Epithelial cell of prostate (primary cell): ENCODE data around the gene SRM.
"Not testable (repeated sequence)": the region's sequence is repeated elsewhere in the genome, so short reads cannot be mapped to it uniquely, and the experiment has no call there.

Experiments used
- DNase-seq: peaks from one replicate; pipeline ENCODE4 v3.0.0-alpha.2; 2011; ENCODE audit warnings: low read depth, low spot score
- H3K27ac ChIP-seq: fragments of 450-650 bp; 2 replicates; pipeline ENCODE4 v1.5.1; 2017; ENCODE audit warnings: mild to moderate bottlenecking

Gene SRM

DNA sequence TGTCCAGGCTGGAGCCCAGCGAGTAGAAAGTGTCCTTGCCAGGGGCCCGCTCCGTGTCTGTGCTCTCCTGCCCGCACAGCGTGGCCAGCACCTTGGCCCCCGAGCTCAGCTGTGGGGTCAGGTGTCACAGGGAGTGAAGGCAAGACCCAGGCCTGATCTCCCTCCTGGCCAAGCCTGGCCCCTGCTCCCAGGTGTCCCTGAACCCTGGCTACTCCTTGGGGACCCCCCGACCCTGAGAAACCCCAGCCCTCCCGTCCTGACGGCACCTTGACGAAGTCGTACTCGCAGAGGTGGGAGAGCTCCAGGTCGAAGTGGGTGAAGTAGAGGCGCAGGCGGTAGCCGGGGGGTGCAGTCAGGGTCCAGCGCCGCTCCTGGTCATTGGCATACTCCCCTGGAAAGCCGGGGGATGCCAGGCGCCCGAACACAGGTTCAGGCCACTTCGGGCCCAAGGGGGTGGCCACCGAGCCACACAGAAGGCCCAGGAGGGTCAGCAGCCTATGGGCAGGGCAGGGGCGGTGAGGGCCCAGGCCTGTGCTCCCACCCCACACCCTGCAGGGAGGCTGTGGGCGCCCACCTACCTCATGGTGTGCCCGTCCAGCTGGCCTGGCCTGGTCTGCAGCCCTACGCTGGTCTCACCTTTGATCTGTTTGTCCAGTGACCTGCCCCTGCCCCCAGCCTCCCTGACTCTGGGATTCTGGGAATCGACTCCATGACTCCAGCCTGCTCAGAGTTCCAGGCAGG is 13.0 kb downstream of the SRM start, which contains the start of gene MASP2:
MASP2 (minus strand) TSS at position 615 of the 741 bp plus-strand sequence; CDS start at position 583, 32 bp downstream.
- no peak for DNase-seq
- H3K27ac ChIP-seq: no peak within 1 kb of the TSS

DNA sequence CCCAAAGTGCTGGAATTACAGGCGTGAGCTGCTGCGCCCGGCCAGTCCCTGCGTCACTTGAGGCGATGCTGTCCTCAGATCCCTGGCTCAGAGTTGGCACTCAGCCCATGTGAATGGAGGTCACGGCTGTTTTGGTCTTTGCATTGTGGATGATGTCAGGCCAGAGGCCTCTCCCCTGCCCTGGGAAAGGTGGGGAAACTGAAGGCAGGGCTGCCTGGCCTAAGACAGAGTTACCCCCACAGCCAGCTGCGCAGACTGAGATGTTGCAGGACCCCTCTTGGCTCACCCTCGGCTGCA is 13.6 kb downstream of the SRM start:
- H3K27ac ChIP-seq: no peak overlapping the region
- DNase-seq: no peak

DNA sequence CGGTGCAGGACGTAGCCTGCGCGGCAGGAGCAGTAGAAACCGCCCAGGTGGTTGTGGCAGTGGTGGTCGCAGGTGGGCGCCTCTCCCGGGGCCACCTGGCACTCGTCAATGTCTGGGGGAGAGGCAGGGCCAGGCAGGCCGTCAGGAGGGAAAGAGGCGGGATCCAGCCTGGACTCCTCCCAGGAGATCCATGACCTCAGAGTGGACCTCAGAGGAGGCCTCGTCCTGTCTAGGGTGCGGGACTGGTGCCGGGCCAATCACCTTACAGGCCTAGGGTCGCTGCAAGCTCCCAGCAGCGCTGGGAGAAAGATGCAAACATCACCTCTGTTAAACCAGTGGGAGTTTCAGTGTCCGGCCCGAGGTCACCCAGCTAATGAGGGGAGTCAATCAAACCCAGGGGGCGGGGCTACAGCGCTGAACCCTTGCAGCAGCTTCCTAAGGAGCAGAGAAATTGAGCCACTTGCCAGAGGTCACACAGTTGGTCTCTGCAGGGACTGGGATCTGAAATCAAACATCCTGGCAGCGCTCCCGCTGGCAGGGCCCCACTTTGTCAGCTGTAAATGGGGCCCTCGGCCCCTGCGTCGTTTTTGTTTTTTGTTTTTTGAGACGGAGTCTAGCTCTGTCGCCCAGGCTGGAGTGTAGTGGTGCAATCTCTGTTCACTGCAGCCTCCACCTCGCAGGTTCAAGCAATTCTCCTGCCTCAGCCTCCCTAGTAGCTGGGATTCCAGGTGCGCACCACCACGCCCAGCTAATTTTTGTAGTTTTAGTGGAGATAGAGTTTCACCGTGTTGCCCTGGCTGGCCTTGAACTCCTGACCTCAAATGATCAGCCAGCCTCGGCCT is 14.2 kb downstream of the SRM start:
- DNase-seq: no peak
- H3K27ac ChIP-seq: no peak overlapping the region

DNA sequence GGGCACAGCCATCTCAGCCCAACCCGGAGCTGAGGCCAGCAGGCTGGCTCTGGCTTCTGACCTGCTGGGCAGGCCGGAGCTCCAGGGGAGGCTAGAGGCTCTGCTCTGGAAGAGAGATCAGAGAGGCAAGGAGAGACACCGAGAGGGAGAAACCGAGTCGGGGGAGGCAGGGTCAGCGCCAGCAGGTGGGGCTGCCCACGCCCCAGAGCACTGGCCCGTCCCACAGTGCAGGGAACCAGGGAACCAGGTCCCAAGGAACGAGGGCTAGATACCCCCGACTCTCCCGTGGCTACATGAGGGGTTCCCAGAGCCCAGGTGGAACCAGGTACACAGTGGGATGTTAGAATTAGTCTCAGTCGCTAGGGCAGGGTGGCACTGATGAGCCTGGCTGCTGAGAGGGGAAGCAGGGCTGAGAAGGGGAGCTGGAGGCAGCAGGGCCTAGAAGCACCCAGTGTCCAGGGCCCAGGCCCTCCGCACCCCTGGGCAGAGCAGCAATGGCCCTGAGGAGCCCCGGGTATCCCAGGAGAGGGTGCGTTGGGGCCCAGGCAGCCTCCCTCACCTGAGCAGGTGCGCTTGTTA is 14.9 kb downstream of the SRM start:
- H3K27ac ChIP-seq: no peak overlapping the region
- DNase-seq: no peak

DNA sequence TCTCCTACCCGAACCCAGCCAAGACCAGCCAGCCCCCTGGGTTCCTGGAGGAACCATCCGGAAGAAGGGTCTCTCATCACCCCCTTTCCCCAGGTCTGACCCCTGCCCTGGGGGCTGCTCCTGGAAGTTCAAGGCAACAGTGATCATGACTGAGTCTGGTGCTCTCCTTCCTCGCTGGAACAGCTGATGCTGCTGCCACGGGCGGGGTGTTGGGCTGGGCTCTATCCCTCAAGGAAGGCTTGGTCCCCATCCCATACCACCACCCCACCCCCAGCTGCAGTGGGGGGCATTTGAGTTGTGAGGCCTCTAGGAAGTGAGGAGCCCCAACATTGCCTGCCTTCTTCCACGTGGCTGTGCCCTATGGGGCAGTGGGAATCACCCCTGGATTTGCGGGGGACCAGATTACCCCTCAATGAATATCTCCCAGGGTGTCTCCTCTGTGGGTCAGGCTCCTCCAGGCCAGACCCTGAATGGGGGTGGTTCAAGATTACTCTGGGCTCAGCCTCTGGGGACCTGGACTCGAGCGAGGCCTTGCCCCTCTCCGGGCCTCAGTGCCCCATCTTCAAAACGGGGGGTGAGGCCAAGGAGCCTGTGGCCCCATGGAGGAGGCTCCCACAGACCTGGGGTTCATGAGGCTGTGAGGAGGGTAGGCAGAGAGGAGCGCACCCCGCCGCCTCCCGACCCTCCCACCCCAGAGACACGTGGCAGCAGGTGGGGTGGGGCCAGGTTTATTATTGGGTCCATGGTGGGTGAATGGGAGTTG is 15.6 kb downstream of the SRM start:
- H3K27ac ChIP-seq: no peak overlapping the region
- DNase-seq: no peak

DNA sequence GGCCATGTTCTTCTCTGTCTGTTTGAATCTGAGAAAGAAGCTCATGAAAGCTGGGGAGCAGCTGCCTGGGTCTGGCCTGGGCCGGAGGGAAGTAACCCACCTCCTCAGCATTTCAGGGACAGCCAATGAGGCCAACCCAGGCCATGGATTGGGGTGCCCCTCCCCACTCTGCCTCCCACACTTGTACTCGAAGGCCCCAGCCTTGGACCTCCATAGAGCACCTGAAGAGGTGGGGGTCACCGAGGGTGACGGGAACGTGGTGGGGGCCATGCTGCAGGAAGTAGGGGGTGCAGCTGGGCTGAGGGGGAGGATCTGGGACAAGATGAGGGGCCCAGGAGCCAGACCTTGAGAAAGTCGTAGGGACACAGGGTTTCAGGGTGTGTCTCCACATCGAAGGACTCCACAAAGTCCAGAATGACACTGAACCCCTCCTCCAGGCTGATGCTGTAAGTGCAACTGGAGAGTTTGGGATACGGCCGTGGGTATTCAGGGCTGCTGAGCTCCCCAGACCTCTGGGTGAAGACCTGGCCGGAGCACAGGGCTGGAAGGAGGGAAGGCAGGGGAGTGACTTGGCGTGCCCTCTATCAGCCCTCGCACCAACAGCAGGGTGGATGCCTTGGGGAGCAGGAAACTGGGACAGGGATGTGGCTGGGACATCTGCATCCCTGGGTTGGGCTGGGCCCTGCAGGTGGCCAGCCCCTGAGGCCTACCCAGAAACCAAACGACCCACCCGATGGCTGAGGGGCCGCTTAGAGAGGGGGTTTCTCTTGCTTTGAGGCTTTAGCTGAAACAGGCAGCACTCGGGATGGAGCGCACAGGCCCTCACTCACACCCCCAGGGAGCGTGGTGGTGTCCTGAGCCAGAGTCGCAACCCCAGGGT is 16.6 kb downstream of the SRM start:
- no peak for DNase-seq

DNA sequence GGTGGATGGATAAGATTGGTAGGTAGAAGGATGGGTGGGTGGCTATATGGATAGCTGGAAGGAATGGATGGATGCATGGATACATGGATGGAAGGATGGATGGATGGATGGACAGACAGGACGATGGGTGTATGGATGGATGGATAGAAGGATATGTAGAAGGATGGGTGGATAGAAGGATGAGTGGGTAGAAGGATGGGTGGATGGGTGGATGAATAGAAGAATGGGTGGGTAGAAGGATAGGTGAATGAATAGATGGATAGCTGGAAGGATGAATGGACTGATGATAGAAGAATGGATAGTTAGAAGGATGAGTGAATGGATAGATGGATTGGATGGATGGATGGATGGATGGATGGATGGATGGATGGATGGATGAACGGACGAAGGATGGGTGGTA is 17.8 kb downstream of the SRM start:
- no peak for DNase-seq
- H3K27ac ChIP-seq: no peak overlapping the region

More for the DNA sequence above, 16.6 kb downstream of the SRM start:
- H3K27ac ChIP-seq: no peak overlapping the region

DNA sequence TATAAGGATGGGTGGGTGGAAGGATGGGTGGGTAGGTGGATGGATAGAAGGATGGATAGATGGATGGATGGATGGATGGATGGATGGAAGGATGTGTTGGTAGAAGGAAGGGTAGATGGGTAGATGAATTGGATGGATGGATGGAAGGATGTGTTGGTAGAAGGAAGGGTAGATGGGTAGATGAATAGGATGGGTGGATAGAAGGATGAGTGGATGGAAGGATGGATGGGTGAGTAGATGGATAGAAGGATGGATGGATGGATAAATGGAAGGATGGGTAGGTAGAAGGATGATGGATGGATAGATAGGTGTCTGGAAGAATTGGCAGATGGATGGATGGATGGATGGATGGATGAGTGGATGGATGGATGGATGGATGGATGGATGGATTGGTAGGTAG is 18.8 kb downstream of the SRM start:
- no peak overlapping the region for H3K27ac ChIP-seq
- no peak for DNase-seq

DNA sequence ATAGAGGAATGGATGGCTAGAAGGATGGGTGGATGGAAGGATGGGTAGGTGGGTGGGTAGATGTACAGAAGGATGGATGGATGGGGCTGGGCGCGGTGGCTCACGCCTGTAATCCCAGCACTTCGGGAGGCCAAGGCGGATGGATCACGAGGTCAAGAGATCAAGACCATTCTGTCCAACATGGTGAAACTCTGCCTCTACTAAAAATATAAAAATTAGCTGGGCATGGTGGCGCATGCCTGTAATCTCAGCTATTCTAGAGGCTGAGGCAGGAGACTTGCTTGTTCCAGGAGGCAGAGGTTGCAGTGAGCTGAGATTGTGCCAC is 19.8 kb downstream of the SRM start:
- not testable (repeated sequence) for DNase-seq

DNA sequence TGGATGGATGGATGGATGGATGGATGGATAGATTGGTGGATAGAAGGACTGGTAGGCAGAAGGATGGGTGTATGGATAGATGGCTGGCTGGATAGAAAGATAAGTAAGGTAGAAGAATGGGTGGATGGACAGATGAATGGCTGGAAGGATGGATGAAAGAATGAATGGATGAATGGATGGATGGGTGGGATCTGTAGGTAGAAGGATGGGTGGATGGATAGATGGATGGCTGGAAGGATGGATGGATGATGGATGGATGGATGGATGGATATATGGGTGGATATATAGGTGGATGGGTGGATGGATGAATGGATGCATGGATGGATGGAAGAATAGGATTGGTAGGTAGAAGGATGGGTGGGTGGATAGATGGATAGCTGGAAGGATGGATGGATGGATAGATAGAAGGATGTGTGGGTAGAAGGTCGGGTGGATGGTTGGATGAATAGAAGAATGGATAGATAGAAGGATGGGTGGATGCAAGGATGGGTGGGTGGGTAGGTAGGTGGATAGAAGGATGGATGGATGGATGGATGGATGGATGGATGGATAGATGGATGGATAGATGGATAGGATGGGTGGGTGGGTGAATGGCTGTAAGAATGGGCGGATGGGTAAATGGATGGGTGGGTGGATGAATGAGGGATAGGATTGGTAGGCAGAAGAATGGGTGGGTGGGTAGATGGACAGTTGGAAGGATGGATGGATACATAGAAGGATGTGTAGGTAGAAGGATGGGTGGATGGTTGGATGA is 20.3 kb downstream of the SRM start:
- DNase-seq: no peak
- no peak overlapping the region for H3K27ac ChIP-seq

More for the DNA sequence above, 19.8 kb downstream of the SRM start:
- H3K27ac ChIP-seq: not testable (repeated sequence)

DNA sequence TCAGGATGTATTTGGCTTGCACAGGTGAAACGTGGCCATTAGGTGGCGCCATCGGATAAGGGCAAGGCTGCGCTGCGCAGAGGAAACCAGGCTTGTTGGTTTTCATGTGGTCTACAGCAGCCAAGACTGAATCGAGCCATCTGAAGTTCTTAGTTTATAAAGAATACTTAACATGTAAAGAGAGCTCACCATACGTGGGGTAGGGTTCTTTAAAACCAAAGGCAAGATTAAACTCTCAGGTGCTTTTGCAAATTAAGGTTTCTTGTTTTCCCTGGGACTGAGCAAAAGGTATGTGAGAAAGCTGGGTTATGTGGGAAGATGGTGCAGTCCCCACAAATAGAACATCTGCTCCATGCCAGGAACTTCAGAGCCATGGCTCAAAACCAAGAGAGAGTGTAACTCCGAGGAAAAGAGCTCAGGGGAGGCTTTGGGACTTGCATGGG is 22.1 kb downstream of the SRM start:
- no peak overlapping the region for H3K27ac ChIP-seq
- DNase-seq: peak; percentile 29

DNA sequence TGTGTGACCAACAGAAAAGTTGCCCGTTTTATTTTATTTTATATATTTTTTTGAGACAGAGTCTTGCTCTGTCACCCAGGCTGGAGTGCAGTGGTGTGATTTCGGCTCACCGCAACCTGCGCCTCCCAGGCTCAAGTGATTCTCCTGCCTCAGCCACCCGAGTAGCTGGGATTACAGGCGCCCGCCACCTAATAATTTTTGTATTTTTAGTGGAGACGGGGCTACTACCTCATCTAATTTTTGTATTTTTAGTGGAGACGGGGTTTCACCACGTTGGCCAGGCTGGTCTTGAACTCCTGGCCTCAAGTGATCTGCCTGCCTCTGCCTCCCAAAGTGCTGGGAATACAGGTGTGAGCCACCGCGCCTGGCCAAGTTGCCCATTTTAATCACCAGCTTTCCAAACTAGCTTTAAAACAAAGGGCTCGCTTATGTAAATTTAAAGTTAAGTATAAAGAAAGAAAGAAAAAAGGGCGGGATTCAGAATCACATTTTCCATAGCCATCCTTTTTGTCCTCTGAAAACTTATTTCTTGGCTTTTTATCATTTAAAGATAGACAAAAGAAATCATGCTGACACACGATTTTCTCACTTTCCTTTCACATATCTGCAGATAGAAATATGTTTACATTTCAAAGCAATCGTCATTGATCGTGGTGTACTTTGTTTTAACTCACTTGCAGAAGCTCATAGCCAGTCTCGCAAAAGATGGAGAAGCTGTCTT is 22.6 kb downstream of the SRM start:
- DNase-seq, H3K27ac ChIP-seq: not testable (repeated sequence)

DNA sequence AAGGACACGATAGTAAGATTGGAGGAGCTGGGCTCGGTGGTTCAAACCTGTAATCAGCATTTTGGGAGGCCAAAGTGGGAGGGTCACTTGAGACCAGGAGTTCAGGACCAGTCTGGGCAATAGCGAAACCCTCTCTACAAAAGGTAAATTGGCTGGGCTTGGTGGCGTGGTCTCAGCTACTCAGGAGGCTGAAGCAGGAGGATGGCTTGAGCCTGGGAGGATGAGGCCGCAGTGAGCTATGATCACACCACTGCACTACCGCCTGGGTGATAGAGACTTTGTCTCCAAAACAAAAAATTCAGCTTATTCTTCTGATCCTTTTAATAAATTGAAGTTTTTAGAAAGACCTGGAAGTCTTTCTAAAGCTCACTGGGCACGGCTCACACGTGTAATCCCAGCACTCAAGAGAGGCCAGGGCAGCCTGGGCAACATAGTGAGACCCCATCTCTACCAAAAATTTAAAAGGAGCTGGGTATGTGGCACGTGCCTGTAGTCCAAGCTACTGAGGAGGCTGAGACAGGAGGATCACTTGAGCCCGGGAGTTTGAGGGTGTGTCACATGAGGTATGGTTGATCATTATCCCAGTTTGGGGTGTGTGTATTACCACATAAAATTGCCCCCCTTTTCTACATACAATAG is 28.1 kb downstream of the SRM start:
- H3K27ac ChIP-seq: no peak overlapping the region
- DNase-seq: no peak

DNA sequence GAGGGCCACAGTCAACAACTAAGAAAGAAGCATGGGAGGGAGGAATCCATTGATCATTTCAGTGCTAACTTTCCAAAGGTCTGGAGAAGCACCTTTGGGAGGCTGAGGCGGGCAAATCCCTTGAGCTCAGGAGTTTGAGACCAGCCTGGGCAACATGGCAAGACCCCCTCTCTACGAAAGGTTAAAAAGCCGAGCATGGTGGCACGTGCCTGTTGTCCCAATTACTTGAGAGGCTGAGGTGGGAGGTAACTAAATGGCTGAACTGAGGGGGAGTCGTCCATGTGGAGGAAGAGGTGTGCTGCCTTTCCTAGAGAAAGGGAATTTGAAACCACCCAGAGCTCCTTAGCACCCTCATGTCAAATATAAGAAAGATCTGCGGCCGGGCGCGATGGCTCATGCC is 29.0 kb downstream of the SRM start:
- H3K27ac ChIP-seq: no peak overlapping the region
- no peak for DNase-seq

DNA sequence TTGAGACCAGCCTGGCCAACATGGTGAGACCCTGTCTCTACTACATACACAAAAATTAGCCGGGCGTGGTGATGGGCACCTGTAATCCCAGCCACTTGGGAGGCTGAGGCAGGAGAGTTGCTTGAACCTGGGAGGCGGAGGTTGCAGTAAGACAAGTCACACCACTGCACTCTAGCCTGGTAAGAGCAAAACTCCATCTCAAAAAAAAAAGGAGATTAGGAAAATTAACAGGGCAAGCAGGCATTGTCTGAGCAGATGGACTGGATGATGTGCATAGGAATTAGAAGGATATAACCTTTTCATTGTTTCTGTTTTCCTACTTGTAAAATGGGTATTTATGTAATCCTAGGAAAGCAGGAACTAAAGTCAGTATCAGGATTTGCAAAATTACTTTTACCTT is 31.8 kb downstream of the SRM start:
- no peak for DNase-seq
- H3K27ac ChIP-seq: no peak overlapping the region

DNA sequence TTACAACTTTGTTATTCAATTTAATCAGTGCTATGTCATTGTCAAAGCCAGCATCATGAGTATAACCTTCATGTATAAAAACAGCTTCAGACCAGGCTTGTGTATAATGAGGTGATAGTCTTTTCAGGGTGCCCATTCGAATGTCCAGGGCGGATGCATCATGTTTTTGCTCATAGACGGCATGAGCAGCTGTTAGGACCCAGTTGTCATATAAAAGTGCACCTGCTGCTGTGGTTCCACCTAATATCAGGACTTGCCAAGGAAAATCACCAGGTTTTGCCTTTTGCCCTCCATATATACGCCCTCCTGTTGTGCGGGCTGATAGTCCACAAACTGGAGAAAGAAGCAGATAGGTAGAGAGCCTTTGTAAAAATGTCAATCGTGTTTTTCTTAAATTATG is 32.5 kb downstream of the SRM start:
- no peak overlapping the region for H3K27ac ChIP-seq
- no peak for DNase-seq

DNA sequence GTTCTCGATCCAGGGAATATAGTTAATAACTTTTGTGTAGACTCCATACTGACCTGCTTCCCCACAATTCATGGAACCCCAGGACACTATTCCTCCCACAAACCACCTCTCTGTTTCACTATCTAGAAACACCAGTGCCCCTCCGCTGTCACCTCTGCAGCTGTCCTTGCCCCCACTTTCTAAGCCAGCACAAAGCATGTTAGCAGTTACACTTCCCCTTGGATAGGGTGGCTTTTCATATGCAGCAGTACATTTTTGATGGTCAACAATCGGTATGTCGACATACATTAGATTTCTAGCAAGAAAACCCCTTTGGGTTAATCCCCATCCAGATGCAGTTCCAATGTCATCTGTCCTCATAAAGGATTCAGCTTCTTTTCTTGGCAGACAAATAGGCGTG is 32.9 kb downstream of the SRM start:
- DNase-seq: no peak
- peak overlapping the region; percentile 30 for H3K27ac ChIP-seq

DNA sequence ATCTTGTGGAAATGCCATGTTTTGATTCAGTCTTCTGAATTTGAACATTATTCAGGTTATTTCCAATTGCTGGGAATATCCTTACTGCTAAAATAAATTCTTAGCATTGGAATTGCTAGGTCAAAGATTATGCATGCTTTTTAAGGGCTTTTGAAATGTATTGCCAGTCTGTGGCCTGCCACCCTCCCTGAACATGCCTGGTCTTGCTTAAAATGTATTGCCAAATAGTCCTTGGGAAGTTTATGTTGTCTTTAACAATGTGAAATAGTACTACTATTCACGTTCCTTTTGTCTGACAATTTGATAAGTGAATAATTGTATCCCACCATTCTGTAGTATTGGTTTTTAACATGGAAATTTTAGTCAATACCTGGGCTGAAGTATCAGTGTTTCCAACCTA is 33.8 kb downstream of the SRM start:
- peak overlapping the region; percentile 30 for H3K27ac ChIP-seq
- no peak for DNase-seq
